GM19395 (cell line): ENCODE results near the gene FBXL14.

Source experiments
- ATAC-seq: cut with Tn5 transposase; IDR thresholded peaks from one replicate; pipeline ENCODE4 v1.9.1; 2021; ENCODE audit warnings: mild to moderate bottlenecking, moderate library complexity; ENCODE audit not compliant: unreplicated experiment

Gene FBXL14

DNA sequence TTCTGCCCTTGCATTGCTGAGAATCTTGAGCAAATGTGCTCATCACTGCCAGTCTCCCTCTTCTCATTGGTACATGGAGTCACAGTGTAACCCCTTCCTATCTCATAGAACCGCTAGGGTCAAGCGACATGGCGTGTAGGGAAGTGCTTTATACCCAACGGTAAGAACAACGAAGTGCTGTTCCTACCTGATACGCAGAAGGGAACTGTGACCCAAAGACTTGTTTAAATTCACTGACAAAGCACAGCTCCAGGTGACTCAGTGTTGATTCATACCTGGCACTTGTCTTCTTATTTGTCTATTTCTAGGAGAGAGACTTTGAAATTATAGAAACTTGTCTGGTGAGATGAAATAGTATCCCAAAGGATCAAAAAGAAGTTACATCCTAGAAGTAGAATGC is 53.7 kb downstream of the FBXL14 start:
- no peak for ATAC-seq

- ATAC-seq, result no peak
Observed at GRCh38 chr12:1539135-1539534, 55.2 kb downstream of the FBXL14 start.

DNA sequence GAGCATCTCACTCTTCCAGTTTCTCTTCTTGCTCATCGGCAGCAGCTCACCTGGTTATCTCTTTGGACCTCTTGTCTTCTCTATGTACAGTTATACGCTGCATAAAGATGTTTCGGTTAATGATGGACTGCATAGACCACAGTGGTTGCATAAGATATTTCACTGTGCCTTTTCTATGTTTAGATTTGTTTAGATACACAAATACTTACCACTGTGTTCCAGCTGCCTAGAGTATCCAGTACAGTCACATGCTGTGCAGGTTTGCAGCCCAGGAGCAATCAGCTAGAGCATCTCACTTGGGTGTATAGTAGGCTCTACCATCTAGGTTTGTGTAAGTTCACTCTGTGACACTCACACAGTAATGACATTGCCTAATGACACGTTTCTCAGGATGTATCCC is 57.6 kb downstream of the FBXL14 start:
- ATAC-seq, result no peak

- no peak for ATAC-seq
Observed at GRCh38 chr12:1534748-1535147, 59.6 kb downstream of the FBXL14 start.

DNA sequence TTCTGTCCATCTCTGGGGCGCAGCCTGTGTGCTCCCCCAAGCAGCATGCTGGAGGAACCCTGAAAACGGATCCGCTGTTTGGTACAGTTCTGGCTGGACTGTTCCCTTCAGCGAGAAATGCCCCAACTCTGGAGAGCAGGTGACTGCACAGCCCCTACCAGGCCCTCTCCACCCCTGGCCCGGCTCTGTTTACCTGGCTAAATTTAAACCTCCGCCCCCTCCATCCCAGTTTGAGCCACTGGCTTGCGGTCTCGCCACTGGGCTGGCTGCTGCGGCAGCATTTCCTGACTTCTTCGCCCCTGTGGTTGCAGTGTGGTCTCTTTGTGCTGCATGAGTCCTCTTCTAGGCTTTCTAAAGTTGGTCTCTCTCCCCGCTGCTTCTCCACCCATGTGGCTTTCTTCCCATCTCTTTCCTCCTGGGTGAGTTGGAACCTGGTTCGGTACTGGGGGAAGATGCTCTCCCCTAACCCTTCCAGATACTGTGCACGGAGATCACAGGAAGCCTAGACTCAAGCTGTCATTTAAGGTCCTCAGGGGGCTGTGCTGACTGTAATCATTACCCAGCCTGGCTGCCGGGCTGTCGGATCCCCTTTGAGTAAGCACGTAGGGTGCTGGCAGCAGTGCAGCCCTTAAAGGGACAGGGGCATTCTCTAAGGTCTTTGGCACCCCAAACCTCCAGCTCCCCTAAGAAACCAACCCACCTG is 60.6 kb downstream of the FBXL14 start:
- peak; percentile 58 for ATAC-seq

DNA sequence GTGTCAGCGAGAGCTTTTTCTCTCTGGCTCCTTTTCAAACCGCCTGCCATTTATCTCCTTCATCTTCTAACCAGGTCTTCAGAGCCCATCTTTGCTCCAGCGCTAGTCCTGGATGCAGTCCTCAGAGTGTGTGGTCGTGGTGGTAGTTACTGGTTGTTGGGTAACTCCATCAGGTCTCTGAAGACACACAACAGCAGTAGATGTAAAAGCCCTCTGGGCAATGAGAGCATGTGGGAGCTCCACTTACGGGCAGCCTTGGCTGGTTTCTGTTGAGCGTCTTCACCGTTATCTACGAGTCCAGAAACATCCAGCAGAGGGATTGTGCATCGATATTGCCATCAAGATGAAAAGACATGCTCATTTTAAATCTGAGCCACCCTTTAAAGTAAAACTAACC is 61.2 kb downstream of the FBXL14 start:
- ATAC-seq, result peak; percentile 15

GRCh38 chr12:1532375-1533165 is 61.8 kb downstream of the FBXL14 start:
- no peak for ATAC-seq

- no peak for ATAC-seq
Observed at GRCh38 chr12:1531654-1532374, 62.6 kb downstream of the FBXL14 start.

DNA sequence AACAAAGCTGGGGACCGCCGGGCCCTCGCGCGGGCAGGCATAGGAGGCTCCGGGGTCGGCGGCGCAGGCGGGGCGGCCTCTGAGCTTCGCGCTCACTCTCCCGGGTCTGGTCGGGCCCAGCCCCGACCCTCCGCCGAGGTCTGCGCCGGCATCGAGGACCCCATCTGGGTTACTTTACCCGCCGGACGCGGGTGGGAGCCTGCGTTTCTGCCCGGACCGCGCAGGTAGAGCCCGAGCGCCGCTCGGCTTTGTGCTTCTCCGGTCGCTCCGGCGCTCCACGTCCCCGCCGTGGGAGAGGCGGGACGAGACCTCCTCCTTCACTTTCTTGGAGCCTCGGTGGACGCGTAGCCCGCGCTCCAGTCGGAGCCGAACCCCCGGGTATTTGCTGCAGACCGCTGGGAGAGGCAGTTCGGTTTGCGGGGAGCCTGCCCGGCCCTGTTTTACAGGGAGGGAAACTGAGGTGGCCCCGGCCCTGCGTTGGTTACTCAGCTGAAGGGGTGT is 63.2 kb downstream of the FBXL14 start:
- ATAC-seq, result no peak

GRCh38 chr12:1530592-1531152 is 63.7 kb downstream of the FBXL14 start:
- no peak for ATAC-seq

DNA sequence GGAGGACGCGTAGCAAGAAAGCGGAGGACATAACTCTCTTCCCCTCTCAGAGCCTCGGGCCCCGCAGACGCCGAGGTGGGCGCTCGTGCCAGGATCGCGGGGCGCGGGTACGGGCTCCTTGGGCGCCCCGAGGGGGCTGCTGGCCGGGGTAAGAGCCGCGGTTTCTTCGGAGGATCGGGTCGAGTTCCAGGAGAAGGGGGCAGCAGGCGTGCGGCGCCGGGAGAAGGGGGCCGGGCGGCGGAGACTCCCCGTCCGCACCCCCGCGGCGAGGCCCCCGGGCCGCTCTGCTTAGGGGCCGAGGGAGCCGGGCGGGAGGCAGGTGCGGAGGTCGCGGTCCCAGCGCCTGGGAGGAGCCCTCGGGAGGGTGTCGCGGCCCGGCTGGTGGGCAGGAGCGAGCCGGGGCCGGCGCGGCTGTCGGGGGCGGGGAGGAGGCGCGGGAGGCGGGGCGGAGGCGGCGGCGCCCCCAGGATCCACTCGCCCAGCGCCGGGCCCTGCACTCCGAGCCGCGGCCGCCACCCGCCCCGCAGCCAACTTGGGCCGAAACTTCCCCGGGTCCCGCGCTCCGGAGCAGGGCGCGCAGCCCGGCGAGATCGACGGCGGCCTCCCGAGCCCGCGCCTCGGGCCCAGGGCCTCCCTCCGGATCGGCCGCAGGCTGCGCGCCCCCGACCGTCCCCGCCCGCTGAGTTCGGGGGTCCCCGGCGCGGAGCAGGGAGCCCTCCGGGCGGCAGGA is 64.4 kb downstream of the FBXL14 start:
- ATAC-seq, result no peak

DNA sequence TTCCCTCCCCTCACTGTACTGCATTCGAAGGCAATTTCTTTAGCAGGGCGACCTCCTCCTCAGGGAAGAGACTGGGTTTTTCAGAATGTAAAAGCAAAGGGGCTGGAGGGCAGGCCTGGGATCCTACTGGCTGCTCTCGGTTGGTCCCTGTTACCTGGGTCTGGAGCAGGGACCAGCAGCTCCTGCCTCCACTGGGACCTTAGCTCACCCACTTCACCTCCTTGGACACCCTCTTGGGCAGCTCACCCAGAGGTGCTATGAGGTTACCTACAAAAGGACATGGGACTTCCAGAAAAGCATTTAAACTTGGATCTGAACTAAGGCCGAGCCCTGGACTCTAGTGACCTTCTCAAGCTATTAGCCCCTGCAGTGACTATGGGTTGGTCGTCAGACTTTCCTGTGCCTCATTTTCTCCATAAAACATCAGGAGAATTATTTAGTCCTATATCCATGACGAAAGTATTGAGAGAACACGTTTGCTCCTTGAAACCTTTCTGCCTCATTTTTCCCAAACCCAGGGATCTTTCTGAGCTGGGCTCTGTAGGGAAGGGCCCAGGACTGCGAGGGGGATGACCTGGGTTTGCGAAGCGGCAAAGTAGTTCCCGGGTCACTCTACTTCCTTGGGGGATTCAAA is 65.0 kb downstream of the FBXL14 start:
- no peak for ATAC-seq

- no peak for ATAC-seq
Observed at GRCh38 chr12:1528791-1529190, 65.6 kb downstream of the FBXL14 start.

DNA sequence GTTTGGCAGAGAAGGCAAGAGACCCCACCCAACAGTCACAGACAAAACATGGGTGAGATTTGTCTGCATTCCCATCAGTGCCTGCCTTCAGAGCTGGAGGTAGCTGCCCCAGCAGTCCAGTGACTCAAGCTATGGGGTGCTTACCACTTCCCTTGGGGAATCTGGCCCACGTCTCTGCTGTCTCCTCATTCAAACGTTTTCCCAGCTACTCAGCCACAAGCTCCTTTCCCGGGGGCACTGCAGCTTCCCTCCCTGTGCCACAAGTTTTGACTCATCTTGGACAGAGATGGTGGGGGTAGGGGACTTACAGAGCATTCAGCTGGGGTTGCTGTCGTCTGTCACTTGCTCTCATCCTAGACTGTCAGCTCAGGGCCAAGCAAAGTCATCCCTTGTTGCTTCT is 66.6 kb downstream of the FBXL14 start:
- ATAC-seq, result no peak

DNA sequence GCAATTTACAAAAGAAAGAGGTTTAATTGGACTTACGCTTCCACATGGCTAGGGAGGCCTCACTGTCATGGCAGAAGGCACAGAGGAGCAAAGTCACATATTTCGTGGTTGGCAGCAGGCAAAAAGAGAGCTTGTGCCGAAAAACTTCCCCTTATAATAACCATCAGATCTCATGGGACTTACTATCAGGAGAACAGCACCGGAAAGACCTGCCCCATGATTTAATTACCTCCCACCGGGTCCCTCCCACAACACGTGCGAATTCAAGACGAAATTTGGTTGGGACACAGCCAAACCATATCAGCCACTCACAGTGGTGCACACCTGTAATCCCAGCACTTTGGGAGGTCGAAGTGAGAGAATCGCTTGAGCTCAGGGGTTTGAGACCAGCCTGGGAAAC is 68.5 kb downstream of the FBXL14 start:
- no peak for ATAC-seq

GRCh38 chr12:1523558-1524050 is 70.8 kb downstream of the FBXL14 start:
- ATAC-seq, result no peak

- ATAC-seq, result no peak
Observed at GRCh38 chr12:1523046-1523445, 71.3 kb downstream of the FBXL14 start.

GRCh38 chr12:1519642-1520041 is 74.7 kb downstream of the FBXL14 start:
- ATAC-seq, result no peak

DNA sequence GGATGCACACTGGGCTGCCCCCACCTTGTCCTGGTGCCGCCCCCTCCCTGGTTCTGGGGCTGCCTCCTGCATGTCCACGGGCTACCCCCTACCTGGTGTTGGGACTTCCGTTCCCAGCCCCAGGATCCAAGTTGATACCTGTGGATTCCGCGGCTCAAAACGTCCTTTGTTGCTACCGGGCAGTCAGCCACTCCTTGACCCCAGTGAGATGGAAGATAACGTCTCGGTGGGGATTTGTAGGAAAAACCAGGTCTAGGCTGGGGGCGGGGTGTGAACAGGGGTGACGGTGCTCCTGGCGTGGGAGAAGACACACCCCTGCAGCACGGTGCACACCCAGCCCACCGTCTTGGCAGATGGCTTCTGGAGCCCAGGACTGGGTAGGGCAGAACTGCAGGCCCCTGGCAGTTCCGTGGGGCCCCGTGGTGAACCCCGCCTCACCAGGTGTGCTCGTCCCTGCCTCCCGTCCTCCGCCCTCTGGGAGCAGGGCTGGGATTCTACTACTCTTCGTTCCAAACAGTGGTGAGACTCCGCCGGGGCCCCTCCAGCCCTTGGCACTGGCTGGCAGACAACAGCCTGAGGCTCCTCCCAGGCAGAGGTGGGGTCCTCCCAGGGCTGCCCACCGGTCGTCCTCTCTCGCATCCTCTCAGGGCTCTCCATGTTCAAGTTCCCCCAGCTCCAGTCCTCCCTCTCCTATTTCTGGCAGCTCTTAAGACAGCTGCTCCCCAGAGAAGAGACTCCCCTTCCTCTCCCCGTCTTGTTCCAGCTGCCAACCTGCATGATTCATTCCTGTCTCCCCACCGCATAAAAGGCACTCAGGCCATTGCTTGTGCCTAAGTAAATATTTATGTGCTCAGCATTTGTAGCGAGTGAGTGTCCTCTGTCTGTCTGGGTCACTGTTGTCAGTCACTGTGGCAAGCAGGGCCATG is 75.5 kb downstream of the FBXL14 start:
- ATAC-seq, result no peak
